T-helper 17 cell (primary cell): ENCODE data around the gene SPOCK1. TPM values are rescaled to one million over a fixed set of nuclear protein-coding genes. Genes with fewer than 3 reads are reported as not detected.

Experiments
- ATAC-seq: fragments of 150-1000 bp; cut with Tn5 transposase; 2 replicates; pipeline ENCODE4 v1.10.0; 2021; ENCODE audit warnings: mild to moderate bottlenecking, moderate library complexity
- DNase-seq, 3 donors: peaks; one replicate each; pipeline versions ENCODE4 v3.0.0 to v3.0.0-alpha.2; 2020 to 2021
- H3K9me3 ChIP-seq: one replicate; pipeline ENCODE4 v1.7.0; 2013; ENCODE audit warnings: low read length, mild to moderate bottlenecking; ENCODE audit not compliant: control insufficient read depth, poor library complexity, severe bottlenecking
- H3K27ac Mint-ChIP-seq: one replicate; pipeline ENCODE4 v1.8.0; 2022; ENCODE audit warnings: mild to moderate bottlenecking, moderate library complexity, mixed read lengths
- H3K27me3 Mint-ChIP-seq: one replicate; pipeline ENCODE4 v1.8.0; 2022; ENCODE audit warnings: mixed read lengths
- H3K36me3 Mint-ChIP-seq: one replicate; pipeline ENCODE4 v1.8.0; 2022; ENCODE audit warnings: low read depth, mixed read lengths
- H3K4me1 Mint-ChIP-seq: one replicate; pipeline ENCODE4 v1.8.0; 2022; ENCODE audit warnings: mild to moderate bottlenecking, mixed read lengths
- H3K4me3 Mint-ChIP-seq: one replicate; pipeline ENCODE4 v1.8.0; 2022; ENCODE audit warnings: mild to moderate bottlenecking, moderate library complexity, mixed read lengths
- total RNA-seq, 4 donors: library from RNA in 2 of 4; stranded (reverse) in 2 of 4; gene quantifications; one replicate each; pipeline ENCODE4 v1.2.3 and lab custom pipeline; 2022 to 2026

SPOCK1 gene
- total RNA-seq, 2 donors from 2014 or later, result not detected

- ATAC-seq (no peak), DNase-seq (no peak)
- H3K9me3 ChIP-seq, result no peaks in the 10 kb centered on the region
- H3K4me1 Mint-ChIP-seq, result no peaks in the 10 kb centered on the region
- H3K36me3 Mint-ChIP-seq, result no peaks in the 10 kb centered on the region
- H3K27ac Mint-ChIP-seq, result no peak overlapping the region
- no peak overlapping the region for H3K4me3 Mint-ChIP-seq
- no peaks in the 10 kb centered on the region for H3K27me3 Mint-ChIP-seq
These were observed 84.9 kb downstream of the SPOCK1 start for GRCh38 chr5:137414112-137414755.

- H3K4me1 Mint-ChIP-seq, result no peaks in the 10 kb centered on the region
- ATAC-seq, result no peak
- no peaks in the 10 kb centered on the region for H3K9me3 ChIP-seq
- no peak overlapping the region for H3K27ac Mint-ChIP-seq
- no peaks in the 10 kb centered on the region for H3K36me3 Mint-ChIP-seq
- H3K4me3 Mint-ChIP-seq, result no peak overlapping the region
- peaks cover 13% of the 10 kb centered on the region for H3K27me3 Mint-ChIP-seq
- no peak for DNase-seq
These were observed 87.0 kb downstream of the SPOCK1 start for GRCh38 chr5:137412136-137412535.

- Mint-ChIP-seq H3K4me1 (no peaks in the 10 kb centered on the region), H3K36me3 (no peaks in the 10 kb centered on the region), H3K27ac (no peak overlapping the region), H3K27me3 (peaks cover 17% of the 10 kb centered on the region), H3K4me3 (no peak overlapping the region)
- DNase-seq (no peak), ATAC-seq (no peak)
- H3K9me3 ChIP-seq, result no peaks in the 10 kb centered on the region
These were observed 88.7 kb downstream of the SPOCK1 start for GRCh38 chr5:137410234-137411010.

- no peak for DNase-seq
- H3K4me1 Mint-ChIP-seq, result no peaks in the 10 kb centered on the region
- H3K9me3 ChIP-seq, result no peaks in the 10 kb centered on the region
- ATAC-seq, result no peak
- H3K36me3 Mint-ChIP-seq, result no peaks in the 10 kb centered on the region
- no peak overlapping the region for H3K27ac Mint-ChIP-seq
- H3K27me3 Mint-ChIP-seq, result peaks cover 17% of the 10 kb centered on the region
- no peak overlapping the region for H3K4me3 Mint-ChIP-seq
These were observed 89.4 kb downstream of the SPOCK1 start for GRCh38 chr5:137409736-137410135.

- Mint-ChIP-seq H3K36me3 (peaks cover 3% of the 10 kb centered on the region), H3K4me3 (no peak overlapping the region), H3K27ac (no peak overlapping the region), H3K4me1 (no peaks in the 10 kb centered on the region), H3K27me3 (peaks cover 30% of the 10 kb centered on the region)
- H3K9me3 ChIP-seq, result no peaks in the 10 kb centered on the region
- ATAC-seq, result no peak
- no peak for DNase-seq
These were observed 92.0 kb downstream of the SPOCK1 start for GRCh38 chr5:137407090-137407489.

GRCh38 chr5:137405393-137405792, 93.7 kb downstream of the SPOCK1 start:
- H3K9me3 ChIP-seq, result no peaks in the 10 kb centered on the region
- ATAC-seq (no peak), DNase-seq (no peak)
- peaks cover 3% of the 10 kb centered on the region for H3K36me3 Mint-ChIP-seq
- H3K4me3 Mint-ChIP-seq, result no peak overlapping the region
- no peaks in the 10 kb centered on the region for H3K4me1 Mint-ChIP-seq
- no peak overlapping the region for H3K27ac Mint-ChIP-seq
- peaks cover 33% of the 10 kb centered on the region for H3K27me3 Mint-ChIP-seq

GRCh38 chr5:137403869-137404268, 95.3 kb downstream of the SPOCK1 start:
- no peaks in the 10 kb centered on the region for H3K9me3 ChIP-seq
- ATAC-seq, result no peak
- H3K4me1 Mint-ChIP-seq, result no peaks in the 10 kb centered on the region
- H3K27me3 Mint-ChIP-seq, result peaks cover 36% of the 10 kb centered on the region
- DNase-seq, result no peak
- H3K27ac Mint-ChIP-seq, result no peak overlapping the region
- no peak overlapping the region for H3K4me3 Mint-ChIP-seq
- peaks cover 3% of the 10 kb centered on the region for H3K36me3 Mint-ChIP-seq

GRCh38 chr5:137402436-137403187, 96.5 kb downstream of the SPOCK1 start:
- no peak overlapping the region for H3K27ac Mint-ChIP-seq
- H3K27me3 Mint-ChIP-seq, result peaks cover 31% of the 10 kb centered on the region
- ATAC-seq (no peak), DNase-seq (no peak)
- no peaks in the 10 kb centered on the region for H3K4me1 Mint-ChIP-seq
- no peak overlapping the region for H3K4me3 Mint-ChIP-seq
- peaks cover 3% of the 10 kb centered on the region for H3K36me3 Mint-ChIP-seq
- H3K9me3 ChIP-seq, result no peaks in the 10 kb centered on the region

- no peaks in the 10 kb centered on the region for H3K4me1 Mint-ChIP-seq
- peaks cover 3% of the 10 kb centered on the region for H3K36me3 Mint-ChIP-seq
- no peak for ATAC-seq
- peaks cover 29% of the 10 kb centered on the region for H3K27me3 Mint-ChIP-seq
- DNase-seq, result no peak
- no peak overlapping the region for H3K4me3 Mint-ChIP-seq
- H3K9me3 ChIP-seq, result no peaks in the 10 kb centered on the region
- H3K27ac Mint-ChIP-seq, result no peak overlapping the region
These were observed 97.2 kb downstream of the SPOCK1 start for GRCh38 chr5:137401946-137402345.

GRCh38 chr5:137400571-137400970, 98.6 kb downstream of the SPOCK1 start:
- no peak overlapping the region for H3K27ac Mint-ChIP-seq
- H3K36me3 Mint-ChIP-seq, result peaks cover 3% of the 10 kb centered on the region
- no peaks in the 10 kb centered on the region for H3K9me3 ChIP-seq
- peaks cover 27% of the 10 kb centered on the region for H3K27me3 Mint-ChIP-seq
- H3K4me1 Mint-ChIP-seq, result no peaks in the 10 kb centered on the region
- H3K4me3 Mint-ChIP-seq, result no peak overlapping the region
- ATAC-seq (no peak), DNase-seq (no peak)

GRCh38 chr5:137399911-137400310, 99.2 kb downstream of the SPOCK1 start:
- peaks cover 3% of the 10 kb centered on the region for H3K36me3 Mint-ChIP-seq

GRCh38 chr5:137398751-137399150, 100.4 kb downstream of the SPOCK1 start:
- no peaks in the 10 kb centered on the region for H3K4me1 Mint-ChIP-seq
- H3K4me3 Mint-ChIP-seq, result no peak overlapping the region
- ATAC-seq (no peak), DNase-seq (no peak)
- peaks cover 24% of the 10 kb centered on the region for H3K27me3 Mint-ChIP-seq
- no peaks in the 10 kb centered on the region for H3K9me3 ChIP-seq
- peaks cover 3% of the 10 kb centered on the region for H3K36me3 Mint-ChIP-seq
- H3K27ac Mint-ChIP-seq, result no peak overlapping the region

More at GRCh38 chr5:137399911-137400310, 99.2 kb downstream of the SPOCK1 start:
- Mint-ChIP-seq H3K4me3 (no peak overlapping the region), H3K27me3 (peaks cover 27% of the 10 kb centered on the region), H3K27ac (no peak overlapping the region), H3K4me1 (no peaks in the 10 kb centered on the region)
- no peaks in the 10 kb centered on the region for H3K9me3 ChIP-seq
- DNase-seq (no peak), ATAC-seq (no peak)

GRCh38 chr5:137398154-137398553, 101.0 kb downstream of the SPOCK1 start:
- peaks cover 21% of the 10 kb centered on the region for H3K27me3 Mint-ChIP-seq
- H3K27ac Mint-ChIP-seq, result no peak overlapping the region
- no peak for ATAC-seq
- H3K9me3 ChIP-seq, result no peaks in the 10 kb centered on the region
- H3K4me1 Mint-ChIP-seq, result no peaks in the 10 kb centered on the region
- H3K36me3 Mint-ChIP-seq, result no peaks in the 10 kb centered on the region
- no peak for DNase-seq
- no peak overlapping the region for H3K4me3 Mint-ChIP-seq
